ENCODE measurements around the gene HFE. TPM values are rescaled to one million over a fixed set of nuclear protein-coding genes. Genes with fewer than 3 reads are reported as not detected.

HFE gene
- total and polyA plus RNA-seq, 2 of the 13 experiments (the other 11 are each of a cell fraction or from before 2014, with no cell fraction given): 3.7 to 6.3 TPM

DNA sequence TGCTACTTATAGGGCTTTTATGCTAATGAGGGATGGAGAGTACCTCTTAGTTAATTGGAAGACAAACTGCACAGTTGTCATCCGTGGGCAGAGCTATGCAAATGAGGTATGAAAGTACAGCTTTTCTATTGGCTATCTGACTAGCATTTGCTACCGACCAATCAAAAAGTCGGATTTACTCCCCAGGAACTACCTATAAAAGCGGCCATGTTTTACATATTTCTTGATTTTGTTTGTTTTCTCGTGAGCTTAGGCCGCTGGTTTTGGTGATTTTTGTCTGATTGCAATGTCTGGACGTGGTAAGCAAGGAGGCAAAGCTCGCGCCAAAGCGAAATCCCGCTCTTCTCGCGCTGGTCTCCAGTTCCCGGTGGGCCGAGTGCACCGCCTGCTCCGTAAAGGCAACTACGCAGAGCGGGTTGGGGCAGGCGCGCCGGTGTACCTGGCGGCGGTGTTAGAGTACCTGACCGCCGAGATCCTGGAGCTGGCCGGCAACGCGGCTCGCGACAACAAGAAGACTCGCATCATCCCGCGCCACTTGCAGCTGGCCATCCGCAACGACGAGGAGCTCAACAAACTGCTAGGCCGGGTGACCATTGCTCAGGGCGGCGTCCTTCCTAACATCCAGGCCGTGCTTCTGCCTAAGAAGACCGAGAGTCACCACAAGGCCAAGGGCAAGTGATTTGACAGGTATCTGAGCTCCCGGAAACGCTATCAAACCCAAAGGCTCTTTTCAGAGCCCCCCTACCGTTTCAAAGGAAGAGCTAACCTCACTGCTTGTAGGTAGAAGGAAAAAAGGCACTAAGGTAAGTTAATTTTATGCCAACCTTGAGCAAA is 36.9 kb downstream of the HFE start (continued):
- TF ChIP-seq SRY (CRISPR knock-in tag; IDR thresholded peaks at IDR 0.05) (peak; percentile 97), NR1H2 (CRISPR knock-in tag; IDR thresholded peaks at IDR 0.05; ENCODE audit: borderline replicate concordance, low read depth) (no peak), NONO (IDR thresholded peaks at IDR 0.05) (no peak), NONO (CRISPR knock-in tag; conservative IDR thresholded peaks at IDR 0.05) (no peak; the same call in none of the 2 replicates), HOXA9 (CRISPR knock-in tag; IDR thresholded peaks at IDR 0.05; ENCODE audit: borderline replicate concordance) (peak; percentile 24; the same call in 1 of the 2 replicates), ZFY (CRISPR knock-in tag; IDR thresholded peaks at IDR 0.05) (peak; percentile 81), RFXAP (CRISPR knock-in tag; IDR thresholded peaks at IDR 0.05; ENCODE audit: borderline replicate concordance) (peak; percentile 70; the same call in 1 of the 2 replicates), ELF1 (CRISPR knock-in tag; IDR thresholded peaks at IDR 0.05) (peak; percentile 72), U2AF1 (optimal IDR thresholded peaks at IDR 0.05; ENCODE audit: low read depth, low read length) (peak; percentile 77), MXD4 (CRISPR knock-in tag; IDR thresholded peaks at IDR 0.05) (no peak; the same call in 1 of the 2 replicates), HOXA5 (CRISPR knock-in tag; IDR thresholded peaks at IDR 0.05) (peak; percentile 84; the same call in 1 of the 2 replicates), DPF2 (CRISPR knock-in tag; IDR thresholded peaks at IDR 0.05; ENCODE audit: borderline replicate concordance, low read depth) (no peak), AHR (CRISPR knock-in tag; IDR thresholded peaks at IDR 0.05) (no peak; the same call in 1 of the 2 replicates), ZNF333 (CRISPR knock-in tag; IDR thresholded peaks at IDR 0.05; ENCODE audit: borderline replicate concordance) (peak; percentile 57; the same call in 1 of the 2 replicates), ZNF652 (CRISPR knock-in tag; IDR thresholded peaks at IDR 0.05; ENCODE audit: borderline replicate concordance, low read depth) (no peak), ZNF263 (CRISPR knock-in tag; IDR thresholded peaks at IDR 0.05) (peak; percentile 54; the same call in 1 of the 2 replicates), RFXANK (CRISPR knock-in tag; IDR thresholded peaks at IDR 0.05) (no peak), GTF2F1 (IDR thresholded peaks at IDR 0.05; ENCODE audit: low read length) (peak; percentile 81; the same call in 1 of the 2 replicates)
- TF ChIP-seq, protein P1, sequence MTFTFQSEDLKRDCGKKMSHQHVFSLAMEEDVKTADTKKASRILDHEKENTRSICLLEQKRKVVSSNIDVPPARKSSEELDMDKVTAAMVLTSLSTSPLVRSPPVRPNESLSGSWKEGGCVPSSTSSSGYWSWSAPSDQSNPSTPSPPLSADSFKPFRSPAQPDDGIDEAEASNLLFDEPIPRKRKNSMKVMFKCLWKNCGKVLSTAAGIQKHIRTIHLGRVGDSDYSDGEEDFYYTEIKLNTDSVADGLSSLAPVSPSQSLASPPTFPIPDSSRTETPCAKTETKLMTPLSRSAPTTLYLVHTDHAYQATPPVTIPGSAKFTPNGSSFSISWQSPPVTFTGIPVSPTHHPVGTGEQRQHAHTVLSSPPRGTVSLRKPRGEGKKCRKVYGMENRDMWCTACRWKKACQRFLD (CRISPR knock-in tag; IDR thresholded peaks at IDR 0.05; ENCODE audit: borderline replicate concordance): 0 out of 2 replicates have a peak, but pooled peaks have one; percentile 71
- TF ChIP-seq, protein P2, sequence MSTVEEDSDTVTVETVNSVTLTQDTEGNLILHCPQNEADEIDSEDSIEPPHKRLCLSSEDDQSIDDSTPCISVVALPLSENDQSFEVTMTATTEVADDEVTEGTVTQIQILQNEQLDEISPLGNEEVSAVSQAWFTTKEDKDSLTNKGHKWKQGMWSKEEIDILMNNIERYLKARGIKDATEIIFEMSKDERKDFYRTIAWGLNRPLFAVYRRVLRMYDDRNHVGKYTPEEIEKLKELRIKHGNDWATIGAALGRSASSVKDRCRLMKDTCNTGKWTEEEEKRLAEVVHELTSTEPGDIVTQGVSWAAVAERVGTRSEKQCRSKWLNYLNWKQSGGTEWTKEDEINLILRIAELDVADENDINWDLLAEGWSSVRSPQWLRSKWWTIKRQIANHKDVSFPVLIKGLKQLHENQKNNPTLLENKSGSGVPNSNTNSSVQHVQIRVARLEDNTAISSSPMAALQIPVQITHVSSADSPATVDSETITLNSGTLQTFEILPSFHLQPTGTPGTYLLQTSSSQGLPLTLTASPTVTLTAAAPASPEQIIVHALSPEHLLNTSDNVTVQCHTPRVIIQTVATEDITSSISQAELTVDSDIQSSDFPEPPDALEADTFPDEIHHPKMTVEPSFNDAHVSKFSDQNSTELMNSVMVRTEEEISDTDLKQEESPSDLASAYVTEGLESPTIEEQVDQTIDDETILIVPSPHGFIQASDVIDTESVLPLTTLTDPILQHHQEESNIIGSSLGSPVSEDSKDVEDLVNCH (CRISPR knock-in tag; IDR thresholded peaks at IDR 0.05): 0 out of 2 replicates have a peak, but pooled peaks have one; percentile 50
- TF ChIP-seq, protein P3, sequence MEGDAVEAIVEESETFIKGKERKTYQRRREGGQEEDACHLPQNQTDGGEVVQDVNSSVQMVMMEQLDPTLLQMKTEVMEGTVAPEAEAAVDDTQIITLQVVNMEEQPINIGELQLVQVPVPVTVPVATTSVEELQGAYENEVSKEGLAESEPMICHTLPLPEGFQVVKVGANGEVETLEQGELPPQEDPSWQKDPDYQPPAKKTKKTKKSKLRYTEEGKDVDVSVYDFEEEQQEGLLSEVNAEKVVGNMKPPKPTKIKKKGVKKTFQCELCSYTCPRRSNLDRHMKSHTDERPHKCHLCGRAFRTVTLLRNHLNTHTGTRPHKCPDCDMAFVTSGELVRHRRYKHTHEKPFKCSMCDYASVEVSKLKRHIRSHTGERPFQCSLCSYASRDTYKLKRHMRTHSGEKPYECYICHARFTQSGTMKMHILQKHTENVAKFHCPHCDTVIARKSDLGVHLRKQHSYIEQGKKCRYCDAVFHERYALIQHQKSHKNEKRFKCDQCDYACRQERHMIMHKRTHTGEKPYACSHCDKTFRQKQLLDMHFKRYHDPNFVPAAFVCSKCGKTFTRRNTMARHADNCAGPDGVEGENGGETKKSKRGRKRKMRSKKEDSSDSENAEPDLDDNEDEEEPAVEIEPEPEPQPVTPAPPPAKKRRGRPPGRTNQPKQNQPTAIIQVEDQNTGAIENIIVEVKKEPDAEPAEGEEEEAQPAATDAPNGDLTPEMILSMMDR (CRISPR knock-in tag; IDR thresholded peaks at IDR 0.05): peak; percentile 14
